Endothelial cell of umbilical vein (primary cell): ENCODE data around the gene MPDZ. TPM values are rescaled to one million over a fixed set of nuclear protein-coding genes. Genes with fewer than 3 reads are reported as not detected.

Source experiments
- BruUV-seq: library from RNA; stranded (reverse); fragments of 400-500 nt; replicated peaks from 2 replicates; lab custom pipeline; 2021; lab: Mats Ljungman, UMichigan
- CTCF ChIA-PET: fragments of 300-600, 350-600 bp; sonication (Branson Sonifier 250); formaldehyde crosslinking; loops from one replicate; lab custom pipeline; 2021; ENCODE audit warnings: antibody characterized with exemption, inconsistent platforms; lab: Charles Lee
- POLR2A ChIA-PET: fragments of 300-600, 350-600 bp; sonication (Branson Sonifier 250); formaldehyde crosslinking; loops from one replicate; lab custom pipeline; 2021; ENCODE audit warnings: antibody characterized with exemption, inconsistent platforms; lab: Charles Lee
- DNase-seq: peaks from one replicate; pipeline ENCODE4 v3.0.0-alpha.2; 2011; ENCODE audit warnings: low read depth, low spot score
- FAIRE-seq: peaks from 2 replicates; lab custom pipeline; 2011; peaks lifted over from hg19 to GRCh38; lab: Jason Lieb, UNC
- H2AFZ ChIP-seq: 2 replicates; pipeline ENCODE4 v1.6.0; 2012; ENCODE audit warnings: low read depth, low read length, control low read depth, inconsistent platforms
- H3K27ac ChIP-seq: 2 replicates; pipeline ENCODE4 v1.5.1; 2011; ENCODE audit warnings: low read depth, mild to moderate bottlenecking, control low read depth, low read length, moderate library complexity; ENCODE audit not compliant: insufficient read depth
- H3K27me3 ChIP-seq, 2 experiments: 2 replicates each; pipeline versions ENCODE4 v1.6.0 to v1.6.1; 2011; ENCODE audit warnings: low read length in 2 of 2, mixed read lengths in 1 of 2; ENCODE audit not compliant: control insufficient read depth in 2 of 2, insufficient read depth in 2 of 2
- H3K36me3 ChIP-seq, 2 experiments: 2 replicates in 1 of 2; 3 replicates in 1 of 2; pipeline ENCODE4 v1.5.1; 2011; ENCODE audit warnings: low read length in 2 of 2, mild to moderate bottlenecking in 1 of 2, moderate library complexity in 1 of 2; ENCODE audit not compliant: control insufficient read depth in 2 of 2, insufficient read depth in 2 of 2; ENCODE audit errors: extremely low read depth in 1 of 2
- H3K4me1 ChIP-seq: 3 replicates; pipeline ENCODE4 v1.5.1; 2011; ENCODE audit warnings: mild to moderate bottlenecking, low read length; ENCODE audit not compliant: control insufficient read depth, insufficient read depth; ENCODE audit errors: extremely low read depth
- H3K4me2 ChIP-seq: 2 replicates; pipeline ENCODE4 v1.6.1; 2011; ENCODE audit warnings: low read length, control low read depth, mixed read lengths; ENCODE audit not compliant: insufficient read depth
- H3K4me3 ChIP-seq, 3 experiments: fragments of 200-600 bp in 1 of 3; sonication (generic), shearing (Covaris generic) in 1 of 3; replicated peaks in 1 of 3; 2 replicates each; pipeline ENCODE4 v1.5.1; 2011 to 2016; ENCODE audit warnings: control low read depth in 3 of 3, low read length in 3 of 3, mild to moderate bottlenecking in 2 of 3, inconsistent platforms in 1 of 3, low read depth in 1 of 3, moderate library complexity in 1 of 3; ENCODE audit not compliant: insufficient read depth in 1 of 3
- H3K79me2 ChIP-seq: 2 replicates; pipeline ENCODE4 v1.6.0; 2012; ENCODE audit warnings: low read length, inconsistent platforms; ENCODE audit not compliant: control insufficient read depth, insufficient read depth
- H3K9ac ChIP-seq: replicated peaks from 2 replicates; pipeline ENCODE3; 2011; ENCODE audit warnings: low read length, control low read depth; ENCODE audit not compliant: insufficient read depth; ENCODE audit errors: extremely low read depth
- H3K9me1 ChIP-seq: replicated peaks from 3 replicates; pipeline ENCODE4 v1.6.0; 2011; ENCODE audit warnings: mild to moderate bottlenecking, low read length; ENCODE audit not compliant: control insufficient read depth, insufficient read depth; ENCODE audit errors: extremely low read depth
- H3K9me3 ChIP-seq: replicated peaks from 2 replicates; pipeline ENCODE4 v1.5.1; 2012; ENCODE audit warnings: low read length, inconsistent platforms; ENCODE audit not compliant: control insufficient read depth, insufficient read depth
- H4K20me1 ChIP-seq: replicated peaks from 2 replicates; pipeline ENCODE3; 2011; ENCODE audit warnings: mild to moderate bottlenecking, low read length; ENCODE audit not compliant: control insufficient read depth, insufficient read depth; ENCODE audit errors: extremely low read depth
- CTCF ChIP-seq, 2 donors: IDR thresholded peaks; 1 replicate in 1 of 2; 2 replicates in 1 of 2; pipeline ENCODE4 v1.5.1; 2011; ENCODE audit warnings: low read length in 2 of 2, mild to moderate bottlenecking in 2 of 2, moderate library complexity in 2 of 2, control low read depth in 1 of 2, inconsistent platforms in 1 of 2, low read depth in 1 of 2; ENCODE audit not compliant: insufficient read depth in 1 of 2; ENCODE audit errors: extremely low read depth in 1 of 2
- EZH2 ChIP-seq: IDR thresholded peaks from 2 replicates; pipeline ENCODE4 v1.6.1; 2012; ENCODE audit warnings: borderline replicate concordance, low read depth, mild to moderate bottlenecking, moderate library complexity, low read length, inconsistent platforms; ENCODE audit not compliant: severe bottlenecking
- FOS ChIP-seq: IDR thresholded peaks from 2 replicates; pipeline ENCODE4 v1.6.1; 2011; ENCODE audit warnings: mild to moderate bottlenecking, low read length, moderate library complexity, borderline replicate concordance; ENCODE audit not compliant: insufficient read depth
- GATA2 ChIP-seq: IDR thresholded peaks from 2 replicates; pipeline ENCODE4 v1.7.0; 2011; ENCODE audit warnings: low read depth, mild to moderate bottlenecking, moderate library complexity, mixed read lengths, low read length; ENCODE audit not compliant: insufficient read length, insufficient read depth
- JUN ChIP-seq: IDR thresholded peaks from 2 replicates; pipeline ENCODE4 v1.6.1; 2011; ENCODE audit warnings: borderline replicate concordance, low read depth; ENCODE audit not compliant: insufficient read length, insufficient read depth
- MAX ChIP-seq: IDR thresholded peaks from 2 replicates; pipeline ENCODE4 v1.6.1; 2011; ENCODE audit not compliant: insufficient read depth, insufficient read length
- MYC ChIP-seq: IDR thresholded peaks from one replicate; pipeline ENCODE4 v1.6.1; 2011; ENCODE audit warnings: mild to moderate bottlenecking, low read depth, low read length
- POLR2A ChIP-seq: IDR thresholded peaks from 2 replicates; pipeline ENCODE4 v1.6.1; 2012; ENCODE audit warnings: low read depth, mild to moderate bottlenecking, control low read depth, low read length
- POLR2AphosphoS5 ChIP-seq: IDR thresholded peaks from 2 replicates; pipeline ENCODE4 v1.6.1; 2012; ENCODE audit warnings: low read depth, mild to moderate bottlenecking, control low read depth, low read length, moderate library complexity; ENCODE audit not compliant: insufficient read depth
- dilution Hi-C: fragments of 300-500 bp; cut with MboI; formaldehyde crosslinking; loops from one replicate; pipeline ENCODE4 v1.15.0; 2019; ENCODE audit warnings: low sequenced_read_pairs; ENCODE audit not compliant: extremely low pct_ligation_motif_present
- intact Hi-C: fragments of 100-400 bp; cut with micrococcal nuclease; formaldehyde crosslinking; loops from one replicate; pipeline ENCODE4 v1.10.0; 2022
- polyA plus RNA-seq, 4 experiments: library from polyadenylated mRNA; depleted of rRNA in 3 of 4; stranded (reverse) in 3 of 4; unstranded in 1 of 4; fragments of >200 nt; gene quantifications; 2 replicates each; pipeline versions ENCODE4 v1.2.1 to v1.2.3, GENCODE V29; 2011 to 2012; ENCODE audit warnings: missing spikeins in 1 of 4
- total RNA-seq: library from RNA; stranded (reverse); gene quantifications from 2 replicates; pipeline ENCODE4 v1.2.3, GENCODE V29; 2021

The MPDZ gene
- total and polyA plus RNA-seq, 2 donors (not counting 3 experiments of a cell fraction or from before 2014, with no cell fraction given) = 22.3 to 54.4 TPM

- CTCF ChIA-PET = interaction anchor here (0.8 to 1.7 kb wide), 5 partner anchors 15 to 162 kb away, joined by 3 to 5 read pairs (median 3); no protein-coding TSS in a partner anchor
- no TSS peak for BruUV-seq
- Histone ChIP-seq H3K4me3 (no peak overlapping the region), H3K36me3 (no peaks in the 10 kb centered on the region), H3K9ac (no peak overlapping the region), H3K9me1 (no peaks in the 10 kb centered on the region), H3K27ac (no peak overlapping the region), H3K4me2 (no peak overlapping the region), H3K79me2 (no peaks in the 10 kb centered on the region), H3K27me3 (no peaks in the 10 kb centered on the region), H3K9me3 (no peaks in the 10 kb centered on the region), H4K20me1 (no peaks in the 10 kb centered on the region), H3K4me1 (peaks cover 4% of the 10 kb centered on the region), H2AFZ (no peak overlapping the region)
- POLR2A ChIA-PET = no interaction called here
- TF ChIP-seq POLR2A = no peak
- TF ChIP-seq FOS = no peak
- no peak for TF ChIP-seq CTCF (IDR thresholded peaks at IDR 0.05; ENCODE audit: extremely low read depth in 1 of 2, insufficient read depth in 1 of 2, low read depth in 1 of 2, low read length in 2 of 2)
- no peak for TF ChIP-seq MYC
- TF ChIP-seq POLR2AphosphoS5 = no peak
- TF ChIP-seq GATA2 = no peak
- TF ChIP-seq JUN = no peak
- no peak for TF ChIP-seq EZH2
- no peak for TF ChIP-seq MAX
- FAIRE-seq = no peak
- dilution Hi-C loops (no loop called here), intact Hi-C loops (no loop called here)
- DNase-seq = no peak
These were observed 4.5 kb upstream of the MPDZ start for GRCh38 chr9:13284011-13284410.
